ENCODE data around the gene CDK4.

CDK4 gene

DNA sequence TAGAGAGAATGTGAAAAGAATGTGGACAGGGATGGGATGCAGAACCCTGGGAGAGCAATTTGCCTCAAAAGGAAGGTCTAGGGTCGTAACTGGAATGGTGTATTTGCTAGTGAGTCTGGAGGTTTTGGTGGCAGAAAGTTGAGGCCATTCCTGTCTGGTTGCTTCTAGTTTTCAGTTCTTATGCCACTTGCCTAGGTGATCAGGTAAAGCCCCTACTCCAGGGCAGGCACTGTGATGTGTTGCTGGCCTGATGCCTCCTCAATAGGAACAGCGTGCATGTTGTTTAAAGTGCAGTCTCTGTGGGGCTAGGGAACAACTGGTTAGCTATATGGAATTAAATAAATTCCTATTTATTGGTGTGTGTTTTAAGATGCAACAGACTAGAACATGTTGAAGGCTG is 51.8 kb downstream of the CDK4 start:
- DNase-seq (ENCODE audit: low spot score): no peak

GRCh38 chr12:57698414-57698813 is 53.7 kb downstream of the CDK4 start:
- DNase-seq (ENCODE audit: low spot score): no peak

All from left forelimb (tissue), 1 donor.